ENCODE data around the gene EFEMP2.

EFEMP2 gene

GRCh38 chr11:65867284-65868071, 5.1 kb downstream of the EFEMP2 start:
- DNase-seq (ENCODE audit: low spot score) = no peak
- H3K27ac ChIP-seq = no peak overlapping the region
- no peak for TF ChIP-seq CTCF (IDR thresholded peaks at IDR 0.05)
- H3K4me3 ChIP-seq = no peak overlapping the region

- no peak for TF ChIP-seq CTCF (IDR thresholded peaks at IDR 0.05)
- Histone ChIP-seq H3K27ac (no peak overlapping the region), H3K4me3 (no peak overlapping the region)
- DNase-seq (ENCODE audit: low spot score) = no peak
Observed at GRCh38 chr11:65866509-65867283, 5.9 kb downstream of the EFEMP2 start.

- no peak for TF ChIP-seq CTCF (IDR thresholded peaks at IDR 0.05)
- no peak overlapping the region for H3K27ac ChIP-seq
- no peak for DNase-seq (ENCODE audit: low spot score)
- H3K4me3 ChIP-seq = no peak overlapping the region
Observed at GRCh38 chr11:65865550-65866172, 6.9 kb downstream of the EFEMP2 start.

GRCh38 chr11:65864706-65865471, 7.7 kb downstream of the EFEMP2 start:
- no peak for TF ChIP-seq CTCF (IDR thresholded peaks at IDR 0.05)
- no peak overlapping the region for H3K27ac ChIP-seq
- DNase-seq (ENCODE audit: low spot score) = no peak
- H3K4me3 ChIP-seq = no peak overlapping the region

- Histone ChIP-seq H3K4me3 (no peak overlapping the region), H3K27ac (peak overlapping the region in 1 of 2 donors; percentile 100)
- DNase-seq (ENCODE audit: low spot score) = peak; percentile 68
- TF ChIP-seq CTCF (IDR thresholded peaks at IDR 0.05) = no peak
Observed at GRCh38 chr11:65863889-65864705, 8.5 kb downstream of the EFEMP2 start.

Measured in coronary artery (tissue), 2 donors.